ENCODE measurements around the gene PPFIA3. TPM values are rescaled to one million over a fixed set of nuclear protein-coding genes. Genes with fewer than 3 reads are reported as not detected.
"Not testable (repeated sequence)": the region's sequence is repeated elsewhere in the genome, so short reads cannot be mapped to it uniquely, and the experiment has no call there.

Gene PPFIA3
- total and polyA plus RNA-seq, 8 donors = 4.1 to 39.7 (median 6.7) TPM

GRCh38 chr19:49074869-49075268 lies 44.5 kb upstream of the PPFIA3 start:
- H3K4me3 ChIP-seq; H3K27ac ChIP-seq; intact Hi-C loops (cut with DNase I); H3K9me3 ChIP-seq; H3K4me1 ChIP-seq; FAIRE-seq; H3K36me3 ChIP-seq: not testable (repeated sequence)
- TF ChIP-seq CTCF (IDR thresholded peaks at IDR 0.05) = peak; percentile 24 to 64 (median 40)
- DNase-seq (peak; percentile 72 to 92 (median 80)), ATAC-seq (peak; percentile 69 to 81 (median 77))
- WGBS, 2 donors = 11 to 13% methylated on average over 8 to 9 of the region's 9 CpGs
- peaks cover 0 to 16% (median 0%) of the 10 kb centered on the region in 4 donors for H3K27me3 ChIP-seq

DNA sequence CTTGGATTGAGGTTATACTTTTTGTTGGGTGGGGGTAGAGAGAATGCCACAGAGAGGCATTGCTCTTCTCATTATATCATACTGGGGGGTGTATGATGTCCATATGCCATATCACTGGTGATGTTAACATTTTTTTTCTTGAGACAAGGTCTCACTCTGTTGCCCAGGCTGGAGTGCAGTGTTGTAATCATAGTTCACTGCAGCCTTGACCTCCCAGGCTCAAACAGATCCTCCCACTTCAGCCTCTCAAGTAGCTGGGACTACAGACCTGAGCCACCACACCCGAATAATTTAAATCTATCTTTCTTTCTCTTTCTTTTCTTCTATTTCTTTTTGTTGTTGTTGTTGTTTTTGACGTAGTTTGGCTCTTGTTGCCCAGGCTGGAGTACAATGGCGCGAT lies 39.0 kb upstream of the PPFIA3 start:
- no peak overlapping the region for H3K4me3 ChIP-seq
- 67 to 85% methylated on average over 4 of the region's 4 CpGs for WGBS, 2 donors
- no peaks in the 10 kb centered on the region for H3K27me3 ChIP-seq
- H3K4me1 ChIP-seq = peaks cover 0 to 5% (median 0%) of the 10 kb centered on the region in 3 donors
- no peaks in the 10 kb centered on the region for H3K9me3 ChIP-seq
- intact Hi-C loops (cut with DNase I) = no loop called here
- H3K36me3 ChIP-seq = no peaks in the 10 kb centered on the region
- no peak for DNase-seq
- ATAC-seq = no peak
- TF ChIP-seq CTCF (IDR thresholded peaks at IDR 0.05) = no peak
- H3K27ac ChIP-seq = no peak overlapping the region
- FAIRE-seq = no peak

- intact Hi-C loops (cut with DNase I) = no loop called here
- TF ChIP-seq CTCF (IDR thresholded peaks at IDR 0.05) = no peak
- WGBS, 2 donors = 87 to 96% methylated on average over 1 of the region's 1 CpG
Measured at GRCh38 chr19:49081273-49081672, 38.1 kb upstream of the PPFIA3 start.

DNA sequence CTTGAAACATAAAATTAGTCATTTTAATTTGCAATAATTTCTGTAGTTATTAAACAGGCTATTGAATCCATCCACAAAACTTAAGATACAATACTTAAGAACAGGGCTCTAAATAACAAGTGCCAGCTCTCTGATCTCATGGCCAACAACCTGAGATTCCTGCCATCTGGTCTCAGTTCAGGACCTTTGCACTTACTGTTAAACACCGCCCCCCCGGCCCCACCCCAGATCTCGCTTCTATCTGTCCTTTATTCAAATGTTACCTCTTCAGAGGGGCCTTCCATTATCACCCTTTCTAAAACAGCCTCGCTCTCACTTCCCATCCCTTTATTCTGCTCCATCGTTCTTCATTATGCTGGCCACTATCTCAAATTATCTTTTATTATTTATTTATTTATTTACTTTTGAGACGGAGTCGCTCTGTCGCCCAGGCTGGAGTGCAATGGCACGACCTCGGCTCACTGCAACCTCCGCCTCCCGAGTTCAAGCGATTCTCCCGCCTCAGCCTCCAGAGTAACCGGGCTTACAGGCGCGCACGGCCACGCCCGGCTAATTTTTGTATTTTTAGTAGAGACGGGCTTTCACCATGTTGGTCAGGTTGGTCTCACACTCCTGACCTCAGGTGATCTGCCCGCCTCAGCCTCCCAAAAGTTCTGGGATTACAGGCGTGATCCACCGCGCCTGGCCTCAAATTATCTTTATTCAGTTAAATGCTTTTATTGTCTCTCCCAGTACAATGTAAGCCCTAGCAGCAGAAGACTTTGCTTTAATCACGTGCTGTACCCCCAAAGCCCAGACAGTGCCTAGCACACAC lies 34.9 kb upstream of the PPFIA3 start:
- Histone ChIP-seq H3K27me3 (no peaks in the 10 kb centered on the region), H3K4me3 (peak overlapping the region in 3 of 4 donors; percentile 18 to 82 (median 78)), H3K4me1 (peaks cover 0 to 26% (median 7%) of the 10 kb centered on the region in 3 donors), H3K9me3 (no peaks in the 10 kb centered on the region), H3K27ac (peak overlapping the region; percentile 42 to 86 (median 66)), H3K36me3 (peaks cover 0 to 3% (median 0%) of the 10 kb centered on the region in 3 donors)
- ATAC-seq = peak in 1 of 4 donors; percentile 4
- DNase-seq = peak in 1 of 6 donors; percentile 45
- TF ChIP-seq CTCF (IDR thresholded peaks at IDR 0.05) = no peak
- intact Hi-C loops (cut with DNase I) = no loop called here
- WGBS, 2 donors = 44 to 48% methylated on average over 26 of the region's 26 CpGs
- no peak for FAIRE-seq

More at GRCh38 chr19:49081273-49081672, 38.1 kb upstream of the PPFIA3 start:
- no peaks in the 10 kb centered on the region for H3K9me3 ChIP-seq
- H3K4me3 ChIP-seq = no peak overlapping the region
- FAIRE-seq = no peak
- H3K4me1 ChIP-seq = peaks cover 0 to 5% (median 0%) of the 10 kb centered on the region in 3 donors
- no peak for DNase-seq
- ATAC-seq = no peak
- H3K36me3 ChIP-seq = no peaks in the 10 kb centered on the region
- no peak overlapping the region for H3K27ac ChIP-seq
- H3K27me3 ChIP-seq = no peaks in the 10 kb centered on the region
